Ectodermal cell (in vitro differentiated cells): Measurements from ENCODE around the gene DBN1.

Experiments
- H3K27ac ChIP-seq: 2 replicates; pipeline ENCODE4 v1.7.0; 2013; ENCODE audit warnings: mild to moderate bottlenecking, low read depth, low read length; ENCODE audit not compliant: insufficient read depth, poor library complexity, severe bottlenecking
- H3K27me3 ChIP-seq: 2 replicates; pipeline ENCODE4 v1.7.0; 2013; ENCODE audit warnings: mild to moderate bottlenecking, low read length; ENCODE audit not compliant: insufficient read depth, control insufficient read depth, poor library complexity, severe bottlenecking
- H3K36me3 ChIP-seq: one replicate; pipeline ENCODE4 v1.7.0; 2013; ENCODE audit warnings: low read length; ENCODE audit not compliant: control insufficient read depth, insufficient read depth
- H3K4me1 ChIP-seq: one replicate; pipeline ENCODE4 v1.7.0; 2013; ENCODE audit warnings: low read length; ENCODE audit not compliant: control insufficient read depth, insufficient read depth
- H3K4me3 ChIP-seq: 2 replicates; pipeline ENCODE4 v1.7.0; 2013; ENCODE audit warnings: low read depth, low read length, control low read depth; ENCODE audit not compliant: insufficient read depth
- H3K9me3 ChIP-seq: 2 replicates; pipeline ENCODE4 v1.7.0; 2013; ENCODE audit warnings: mild to moderate bottlenecking, low read length, moderate library complexity; ENCODE audit not compliant: control insufficient read depth
- WGBS, 2 experiments: methylation state at CpG; one replicate each; pipeline ENCODE4 v1.1.7; 2013; ENCODE audit warnings: missing lambda C conversion rate in 2 of 2; 5-methylcytosine and 5-hydroxymethylcytosine counted together

Gene DBN1

DNA sequence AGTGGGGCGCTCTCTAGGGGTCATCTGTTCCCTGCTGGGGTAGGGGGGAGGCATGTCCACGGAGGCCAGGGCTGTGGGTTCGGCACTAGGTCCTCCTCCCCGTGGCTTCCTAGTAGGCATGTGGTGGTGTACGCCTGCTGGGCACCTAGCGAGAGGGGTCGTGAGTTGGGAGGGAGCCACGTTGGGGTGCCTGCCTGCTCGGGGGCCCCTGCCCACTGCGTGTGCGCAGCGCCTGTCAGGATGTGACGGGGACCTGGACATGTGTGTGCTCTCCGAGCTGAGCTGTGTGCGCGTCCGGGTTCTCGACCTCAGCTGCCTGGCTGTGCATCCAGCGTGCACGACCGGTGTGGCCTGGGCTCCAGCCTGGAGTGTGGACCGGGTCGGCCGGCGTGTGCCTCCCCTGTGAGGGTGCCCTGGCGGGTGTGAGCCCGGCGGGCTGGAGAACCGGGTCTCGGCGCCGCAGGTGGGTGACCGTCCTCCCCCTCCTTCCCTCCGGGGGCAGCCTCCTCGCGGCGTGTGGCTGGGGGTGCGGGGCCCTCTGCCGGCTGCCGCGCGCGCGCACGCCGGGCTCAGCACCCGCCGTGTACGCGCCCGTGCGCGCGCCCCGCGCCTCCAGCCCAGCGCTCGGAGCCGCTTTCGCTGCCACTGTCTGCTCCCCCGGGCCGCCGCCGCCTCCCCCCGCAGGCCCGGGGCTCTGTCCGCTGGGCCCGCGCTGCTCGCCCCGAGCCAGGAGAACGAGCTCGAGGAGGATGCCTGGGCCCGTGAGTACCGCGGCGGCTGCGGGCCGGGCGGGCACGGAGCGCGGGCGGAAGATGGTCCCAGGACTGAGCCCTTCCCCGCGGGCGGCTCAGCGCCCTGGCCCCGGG lies 27.0 kb downstream of the DBN1 start, which contains the start of gene PRR7:
PRR7 (plus strand) TSS at position 615 of the 866 bp plus-strand sequence. CDS start 8,254 bp downstream, outside the sequence.
- H3K36me3 ChIP-seq: no peaks in the 10 kb centered on the region
- WGBS, 2 experiments: 3% methylated on average over 89 of the region's 89 CpGs
- peaks cover 24% of the 10 kb centered on the region for H3K4me1 ChIP-seq
- H3K9me3 ChIP-seq: no peaks in the 10 kb centered on the region
- no peaks in the 10 kb centered on the region for H3K27me3 ChIP-seq
- H3K4me3 ChIP-seq: peak within 1 kb of the TSS; percentile 49
- H3K27ac ChIP-seq: peak within 1 kb of the TSS; percentile 90

DNA sequence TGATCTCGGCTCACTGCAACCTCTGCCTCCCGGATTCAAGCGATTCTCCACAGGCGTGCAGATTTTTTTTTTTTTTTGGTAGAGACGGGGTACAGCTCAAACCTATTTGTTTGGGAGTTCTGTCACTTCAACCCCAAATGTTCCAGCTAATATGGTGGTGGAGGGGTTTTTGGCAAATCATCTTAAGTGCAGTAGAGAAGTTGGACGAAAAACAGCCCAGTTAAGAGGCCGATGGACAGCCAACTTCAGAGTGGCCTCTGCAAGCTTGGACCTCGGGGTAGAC lies 27.6 kb downstream of the DBN1 start:
- peak overlapping the region; percentile 49 for H3K4me3 ChIP-seq
- H3K27ac ChIP-seq: no peak overlapping the region
- no peaks in the 10 kb centered on the region for H3K9me3 ChIP-seq
- H3K36me3 ChIP-seq: no peaks in the 10 kb centered on the region
- peaks cover 24% of the 10 kb centered on the region for H3K4me1 ChIP-seq
- 46 to 60% methylated on average over 7 to 8 of the region's 8 CpGs for WGBS, 2 experiments
- no peaks in the 10 kb centered on the region for H3K27me3 ChIP-seq

DNA sequence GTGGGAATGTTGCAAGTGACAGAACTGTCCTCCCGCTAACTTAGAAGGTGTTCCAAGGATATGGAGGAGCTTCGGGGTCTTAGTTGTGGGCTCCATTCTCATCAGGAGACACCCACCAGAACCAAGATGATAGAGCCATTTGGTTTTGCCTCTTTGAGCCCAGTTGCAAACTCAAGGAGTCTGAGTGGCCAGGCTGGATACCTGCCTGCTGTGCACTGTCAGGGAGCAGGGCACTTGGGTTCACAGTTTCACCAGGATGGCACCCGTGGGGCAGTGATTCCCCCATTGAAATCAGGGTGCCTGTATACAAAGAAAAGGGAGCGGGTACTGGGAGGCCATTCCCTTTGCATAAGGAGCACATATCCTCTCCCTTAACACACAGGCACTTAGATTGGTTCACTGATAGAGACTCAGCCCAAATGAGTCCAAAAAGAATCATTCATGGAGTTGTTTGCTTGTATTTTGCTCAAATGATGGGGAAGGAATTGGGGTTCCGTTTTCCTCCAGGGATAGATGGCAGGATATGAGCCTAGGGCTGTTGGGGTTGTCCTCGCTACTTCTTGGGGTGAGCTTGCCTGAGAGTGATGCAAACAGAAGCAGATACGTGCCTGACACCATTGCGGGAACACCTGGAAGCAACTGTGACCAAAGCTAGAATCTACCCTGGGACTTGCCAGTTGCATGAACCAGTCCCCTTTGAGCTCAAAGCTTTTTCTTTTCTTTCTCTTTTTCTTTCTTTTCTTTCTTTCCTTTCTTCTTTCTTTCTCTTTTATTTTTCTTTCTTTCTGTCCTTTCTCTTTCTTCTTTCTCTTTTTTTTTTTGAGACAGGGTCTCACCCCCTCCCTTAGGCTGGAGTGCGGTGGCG lies 28.1 kb downstream of the DBN1 start:
- Histone ChIP-seq H3K27me3 (no peaks in the 10 kb centered on the region), H3K36me3 (no peaks in the 10 kb centered on the region), H3K4me3 (no peak overlapping the region), H3K4me1 (peaks cover 24% of the 10 kb centered on the region), H3K27ac (no peak overlapping the region), H3K9me3 (no peaks in the 10 kb centered on the region)
- WGBS, 2 experiments: 83 to 84% methylated on average over 10 of the region's 10 CpGs

DNA sequence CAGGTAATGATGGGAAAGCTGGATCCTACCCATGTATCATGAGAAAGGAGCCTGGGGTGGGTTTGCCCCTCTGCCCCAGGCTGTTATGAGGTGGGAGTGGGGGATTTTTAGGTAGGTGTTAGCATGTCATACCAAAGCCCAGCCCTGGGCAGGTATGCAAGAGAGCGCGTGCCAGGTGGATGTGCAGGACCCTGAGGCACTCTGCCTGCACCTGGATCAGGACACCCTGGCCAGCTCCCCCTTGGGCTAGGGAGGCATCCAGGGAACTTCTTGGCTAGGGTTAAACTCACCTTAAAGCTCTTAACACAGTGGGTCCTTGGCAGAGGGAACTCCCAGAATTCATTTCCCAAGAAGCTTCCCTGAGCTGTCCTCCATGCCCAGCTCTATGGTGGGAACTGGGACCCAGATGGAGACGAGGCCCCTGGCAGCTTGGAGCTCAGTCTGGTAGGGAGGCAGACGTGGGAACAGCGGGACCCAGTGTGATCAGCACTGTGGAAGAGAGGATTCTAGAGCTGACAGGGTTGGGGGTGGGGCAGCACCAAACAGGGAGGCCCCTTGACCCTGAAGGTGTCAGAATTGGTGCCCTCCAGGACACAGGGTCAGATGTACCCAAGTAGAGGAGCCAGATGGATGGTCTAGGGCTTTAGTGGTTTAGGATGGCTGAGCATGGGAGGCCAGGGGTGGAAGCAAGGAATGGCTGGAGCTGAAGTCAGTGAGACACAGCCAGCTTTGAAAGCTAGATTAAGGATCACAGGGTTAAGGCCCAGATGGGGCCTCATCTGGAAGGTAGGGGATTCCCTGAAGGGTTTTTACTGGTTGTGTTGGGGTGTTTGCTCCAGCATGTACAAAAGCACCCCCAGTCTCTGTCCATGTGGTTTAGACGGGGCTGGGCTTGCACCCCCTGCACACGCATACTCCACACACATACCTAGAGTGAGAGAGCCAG lies 29.1 kb downstream of the DBN1 start:
- H3K4me3 ChIP-seq: no peak overlapping the region
- no peaks in the 10 kb centered on the region for H3K9me3 ChIP-seq
- peaks cover 22% of the 10 kb centered on the region for H3K4me1 ChIP-seq
- H3K27ac ChIP-seq: no peak overlapping the region
- 84% methylated on average over 7 of the region's 7 CpGs for WGBS, 2 experiments
- no peaks in the 10 kb centered on the region for H3K27me3 ChIP-seq
- no peaks in the 10 kb centered on the region for H3K36me3 ChIP-seq

DNA sequence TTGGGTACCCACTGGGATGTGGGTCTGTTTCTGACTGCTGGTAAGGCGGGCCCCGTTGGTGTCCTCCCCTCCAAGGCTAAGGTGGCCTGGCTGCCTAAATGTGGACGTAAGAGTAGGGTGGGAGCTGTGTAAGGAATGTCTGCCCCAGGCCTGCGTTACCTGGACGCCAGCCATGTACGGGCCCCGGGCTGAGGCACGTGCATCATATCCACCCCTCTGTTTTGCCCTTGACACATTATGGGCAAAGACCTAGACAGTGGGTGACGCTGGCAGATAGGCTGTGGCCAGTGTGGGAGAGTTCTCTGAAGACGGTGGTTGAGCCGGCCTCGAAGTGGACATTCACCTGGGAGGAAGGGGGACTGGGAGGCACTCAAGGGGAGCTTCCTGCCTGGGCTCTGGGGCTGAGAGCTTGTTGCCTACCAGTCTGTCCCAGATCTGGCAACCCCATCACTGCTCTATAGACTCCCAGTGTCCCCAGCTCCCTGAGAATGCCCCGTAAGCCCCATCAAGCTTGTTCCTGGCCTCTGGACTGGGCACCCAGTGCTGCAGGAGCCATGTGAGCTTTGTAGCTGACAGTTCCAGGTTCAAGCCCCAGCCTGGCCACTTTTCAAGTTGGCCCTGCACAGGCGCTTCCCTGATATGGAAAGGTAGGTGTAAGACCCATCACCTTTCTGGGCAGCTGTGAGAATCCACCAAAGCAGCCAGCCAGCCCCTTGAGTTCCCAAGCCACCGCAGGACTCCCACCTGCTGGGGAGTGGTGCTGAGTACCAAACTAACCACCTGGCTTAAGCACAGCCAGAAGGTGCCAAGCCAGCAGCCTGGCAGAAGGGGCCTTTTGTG lies 30.1 kb downstream of the DBN1 start:
- Histone ChIP-seq H3K27ac (no peak overlapping the region), H3K27me3 (no peaks in the 10 kb centered on the region), H3K9me3 (no peaks in the 10 kb centered on the region), H3K4me1 (peaks cover 12% of the 10 kb centered on the region), H3K36me3 (no peaks in the 10 kb centered on the region), H3K4me3 (no peak overlapping the region)
- 93 to 94% methylated on average over 15 of the region's 15 CpGs for WGBS, 2 experiments

DNA sequence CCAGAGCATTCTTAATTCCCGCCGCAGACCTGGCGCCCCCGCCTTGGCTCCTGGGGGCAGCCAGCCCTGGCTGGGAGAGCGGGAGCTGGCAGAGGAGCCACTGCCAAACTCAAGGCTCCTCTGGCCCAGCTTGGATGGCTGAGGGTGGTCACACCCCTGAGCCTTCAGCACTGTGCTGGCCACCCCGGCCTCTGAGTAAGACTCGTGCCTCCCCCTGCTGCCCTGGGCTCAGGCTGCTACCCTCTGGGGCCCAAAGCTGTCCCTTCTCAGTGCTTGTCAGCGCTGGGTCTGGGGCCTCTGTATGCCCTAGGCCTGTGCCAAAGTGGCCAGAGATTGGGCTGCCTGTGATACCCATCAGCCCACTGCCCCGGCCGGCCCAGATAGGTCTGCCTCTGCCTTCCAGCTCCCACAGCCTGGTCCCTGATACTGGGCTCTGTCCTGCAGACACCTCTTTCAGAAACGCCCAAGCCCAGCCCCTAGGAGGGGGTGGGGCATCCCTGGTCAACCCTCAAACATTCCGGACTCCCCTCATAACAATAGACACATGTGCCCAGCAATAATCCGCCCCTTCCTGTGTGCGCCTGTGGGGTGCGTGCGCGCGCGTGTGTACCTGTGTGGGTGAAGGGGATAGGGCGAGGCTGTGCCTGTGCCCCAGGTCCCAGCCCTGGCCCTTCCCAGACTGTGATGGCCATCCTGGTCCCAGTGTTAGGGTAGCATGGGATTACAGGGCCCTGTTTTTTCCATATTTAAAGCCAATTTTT lies 31.2 kb downstream of the DBN1 start:
- H3K4me3 ChIP-seq: no peak overlapping the region
- H3K9me3 ChIP-seq: no peaks in the 10 kb centered on the region
- WGBS, 2 experiments: 94% methylated on average over 20 of the region's 20 CpGs
- no peaks in the 10 kb centered on the region for H3K36me3 ChIP-seq
- no peak overlapping the region for H3K27ac ChIP-seq
- peaks cover 3% of the 10 kb centered on the region for H3K4me1 ChIP-seq
- no peaks in the 10 kb centered on the region for H3K27me3 ChIP-seq

DNA sequence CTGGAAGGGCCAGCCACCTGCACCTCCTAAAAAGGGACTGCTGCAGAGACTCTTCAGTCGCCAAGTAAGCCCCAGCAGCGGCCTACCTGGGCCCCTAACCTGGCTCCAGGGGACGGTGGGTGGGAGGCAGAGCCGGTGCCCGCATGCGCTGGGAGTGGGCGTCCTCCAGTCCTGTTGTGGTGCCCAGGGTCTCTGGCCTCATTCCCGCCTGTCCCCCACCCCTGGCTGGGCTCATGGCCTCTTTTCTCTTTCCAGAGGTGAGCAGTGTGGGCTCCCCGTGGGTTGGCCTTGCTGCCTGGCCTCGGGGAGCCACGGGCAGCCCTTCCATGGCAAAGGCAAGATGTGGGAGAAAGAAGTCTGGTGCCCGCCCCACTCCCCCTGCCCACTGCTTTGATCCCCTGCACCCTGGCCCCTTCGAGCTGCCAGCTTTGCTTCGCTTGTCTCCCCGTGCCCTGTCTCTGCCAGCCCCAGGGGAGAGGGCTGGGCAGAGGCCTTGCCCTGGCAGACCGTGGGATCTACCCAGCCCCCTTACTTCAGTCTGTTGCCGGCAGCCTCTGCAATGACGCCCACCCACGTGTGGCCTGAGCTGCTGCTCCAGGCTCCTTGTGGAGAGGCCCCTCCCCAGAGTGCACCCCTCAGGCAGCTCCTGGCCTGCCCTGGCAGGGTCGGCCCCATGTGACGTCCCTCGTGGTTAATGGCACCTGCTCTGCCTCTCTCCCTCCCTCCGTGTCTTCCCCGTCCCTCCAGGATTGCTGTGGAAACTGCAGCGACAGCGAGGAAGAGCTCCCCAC lies 32.2 kb downstream of the DBN1 start:
- 92% methylated on average over 26 of the region's 26 CpGs for WGBS, 2 experiments
- H3K4me3 ChIP-seq: no peak overlapping the region
- H3K4me1 ChIP-seq: peaks cover 2% of the 10 kb centered on the region
- no peaks in the 10 kb centered on the region for H3K9me3 ChIP-seq
- no peaks in the 10 kb centered on the region for H3K36me3 ChIP-seq
- H3K27me3 ChIP-seq: no peaks in the 10 kb centered on the region
- no peak overlapping the region for H3K27ac ChIP-seq

DNA sequence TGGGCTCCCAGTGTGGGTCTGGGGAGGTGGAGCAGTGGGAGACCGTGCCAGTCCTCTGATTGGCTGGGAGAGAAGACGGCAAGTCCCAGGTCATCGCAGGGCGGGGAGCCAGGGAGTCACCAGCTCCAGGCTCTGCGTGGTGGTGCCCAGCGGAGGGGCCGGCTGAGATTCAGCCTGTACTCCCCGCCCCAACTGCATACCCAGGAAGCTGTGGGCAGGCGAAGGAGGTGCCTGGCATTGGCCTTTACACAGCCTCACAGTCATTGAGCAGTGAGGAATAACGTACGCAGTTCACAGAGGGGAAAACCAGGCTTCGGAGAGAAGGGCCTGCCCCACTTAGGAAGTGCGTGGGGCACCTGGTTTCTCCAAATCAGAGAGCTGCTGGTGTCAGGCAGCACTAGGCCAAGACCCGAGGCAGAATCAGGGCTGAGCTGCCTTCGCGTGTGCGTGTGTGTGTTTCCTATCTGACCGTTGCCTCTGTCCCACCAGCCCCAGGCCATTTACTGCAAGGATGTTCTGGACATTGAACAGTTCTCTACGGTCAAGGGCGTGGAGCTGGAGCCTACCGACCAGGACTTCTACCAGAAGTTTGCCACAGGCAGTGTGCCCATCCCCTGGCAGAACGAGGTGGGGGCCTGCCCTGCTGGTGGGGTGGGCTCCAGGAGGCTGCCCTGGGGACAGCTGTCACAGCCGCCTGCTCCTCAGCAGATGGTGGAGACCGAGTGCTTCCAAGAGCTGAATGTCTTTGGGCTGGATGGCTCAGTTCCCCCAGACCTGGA lies 33.0 kb downstream of the DBN1 start:
- 88 to 89% methylated on average over 24 of the region's 24 CpGs for WGBS, 2 experiments
- Histone ChIP-seq H3K9me3 (no peaks in the 10 kb centered on the region), H3K27me3 (no peaks in the 10 kb centered on the region)

More for the DNA sequence above, 33.0 kb downstream of the DBN1 start:
- Histone ChIP-seq H3K4me1 (no peaks in the 10 kb centered on the region), H3K36me3 (no peaks in the 10 kb centered on the region), H3K27ac (no peak overlapping the region), H3K4me3 (no peak overlapping the region)
